ENCODE measurements around the gene PRKCH.

Gene PRKCH

GRCh38 chr14:61558271-61558670 is 236.9 kb downstream of the PRKCH start:
- DNase-seq, result no peak

- no peak for DNase-seq
These were observed 238.3 kb downstream of the PRKCH start for GRCh38 chr14:61559641-61560201.

- no peak for DNase-seq
These were observed 238.9 kb downstream of the PRKCH start for GRCh38 chr14:61560323-61560722.

GRCh38 chr14:61561104-61561503 is 239.7 kb downstream of the PRKCH start:
- peak in 1 of 2 experiments; percentile 14 for DNase-seq

GRCh38 chr14:61561657-61562276 is 240.4 kb downstream of the PRKCH start:
- DNase-seq, result peak; percentile 73 to 86

- peak; percentile 65 to 80 for DNase-seq
These were observed 241.2 kb downstream of the PRKCH start for GRCh38 chr14:61562321-61563161.

- no peak for DNase-seq
These were observed 241.8 kb downstream of the PRKCH start for GRCh38 chr14:61563162-61563511.

- DNase-seq, result no peak
These were observed 242.7 kb downstream of the PRKCH start for GRCh38 chr14:61563880-61564617.

- DNase-seq, result peak; percentile 51 to 62
These were observed 243.3 kb downstream of the PRKCH start for GRCh38 chr14:61564618-61565091.

GRCh38 chr14:61565181-61565580 is 243.8 kb downstream of the PRKCH start:
- DNase-seq, result no peak

GRCh38 chr14:61565836-61566536 is 244.6 kb downstream of the PRKCH start:
- DNase-seq, result peak in 1 of 2 experiments; percentile 13

GRCh38 chr14:61566537-61567225 is 245.3 kb downstream of the PRKCH start:
- DNase-seq, result no peak

- no peak for DNase-seq
These were observed 246.6 kb downstream of the PRKCH start for GRCh38 chr14:61567838-61568571.

GRCh38 chr14:61568572-61569011 is 247.2 kb downstream of the PRKCH start:
- DNase-seq, result no peak

- no peak for DNase-seq
These were observed 247.9 kb downstream of the PRKCH start for GRCh38 chr14:61569308-61569707.

- DNase-seq, result no peak
These were observed 248.6 kb downstream of the PRKCH start for GRCh38 chr14:61569812-61570548.

GRCh38 chr14:61570549-61571290 is 249.3 kb downstream of the PRKCH start:
- no peak for DNase-seq

GRCh38 chr14:61571917-61572316 is 250.5 kb downstream of the PRKCH start:
- DNase-seq, result no peak

GRCh38 chr14:61573321-61573720 is 251.9 kb downstream of the PRKCH start:
- DNase-seq, result no peak

All from SW 1271 (cell line).